ENCODE results near the gene KRTAP12-4.

DNA sequence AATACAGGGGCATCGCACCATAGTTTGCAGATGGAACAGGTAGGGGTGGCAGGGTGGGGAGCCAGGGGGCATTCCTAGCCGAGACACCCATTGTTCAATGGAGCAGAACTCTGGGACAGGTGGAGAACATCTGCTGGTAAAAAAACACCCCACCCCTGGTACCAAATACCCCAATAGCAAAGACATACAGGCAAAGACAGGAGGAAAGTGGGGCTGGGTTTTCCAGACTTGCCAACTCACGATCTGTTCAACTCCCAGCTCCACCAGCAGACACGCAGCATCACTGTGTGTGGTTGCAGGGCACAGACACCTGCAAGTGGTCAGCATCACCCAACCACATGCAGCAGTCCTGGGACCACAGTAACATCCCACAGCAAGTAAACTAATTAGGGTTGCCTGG, 42.9 kb downstream of the KRTAP12-4 start:
- no peak for TF ChIP-seq TAF1 (IDR thresholded peaks at IDR 0.05; ENCODE audit: borderline replicate concordance, insufficient read depth, low read length)
- TF ChIP-seq, protein P1, sequence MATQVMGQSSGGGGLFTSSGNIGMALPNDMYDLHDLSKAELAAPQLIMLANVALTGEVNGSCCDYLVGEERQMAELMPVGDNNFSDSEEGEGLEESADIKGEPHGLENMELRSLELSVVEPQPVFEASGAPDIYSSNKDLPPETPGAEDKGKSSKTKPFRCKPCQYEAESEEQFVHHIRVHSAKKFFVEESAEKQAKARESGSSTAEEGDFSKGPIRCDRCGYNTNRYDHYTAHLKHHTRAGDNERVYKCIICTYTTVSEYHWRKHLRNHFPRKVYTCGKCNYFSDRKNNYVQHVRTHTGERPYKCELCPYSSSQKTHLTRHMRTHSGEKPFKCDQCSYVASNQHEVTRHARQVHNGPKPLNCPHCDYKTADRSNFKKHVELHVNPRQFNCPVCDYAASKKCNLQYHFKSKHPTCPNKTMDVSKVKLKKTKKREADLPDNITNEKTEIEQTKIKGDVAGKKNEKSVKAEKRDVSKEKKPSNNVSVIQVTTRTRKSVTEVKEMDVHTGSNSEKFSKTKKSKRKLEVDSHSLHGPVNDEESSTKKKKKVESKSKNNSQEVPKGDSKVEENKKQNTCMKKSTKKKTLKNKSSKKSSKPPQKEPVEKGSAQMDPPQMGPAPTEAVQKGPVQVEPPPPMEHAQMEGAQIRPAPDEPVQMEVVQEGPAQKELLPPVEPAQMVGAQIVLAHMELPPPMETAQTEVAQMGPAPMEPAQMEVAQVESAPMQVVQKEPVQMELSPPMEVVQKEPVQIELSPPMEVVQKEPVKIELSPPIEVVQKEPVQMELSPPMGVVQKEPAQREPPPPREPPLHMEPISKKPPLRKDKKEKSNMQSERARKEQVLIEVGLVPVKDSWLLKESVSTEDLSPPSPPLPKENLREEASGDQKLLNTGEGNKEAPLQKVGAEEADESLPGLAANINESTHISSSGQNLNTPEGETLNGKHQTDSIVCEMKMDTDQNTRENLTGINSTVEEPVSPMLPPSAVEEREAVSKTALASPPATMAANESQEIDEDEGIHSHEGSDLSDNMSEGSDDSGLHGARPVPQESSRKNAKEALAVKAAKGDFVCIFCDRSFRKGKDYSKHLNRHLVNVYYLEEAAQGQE (IDR thresholded peaks at IDR 0.05; ENCODE audit: insufficient read depth in 1 of 2, low read depth in 2 of 2, low read length in 2 of 2), result no peak
- no peak for TF ChIP-seq POLR2AphosphoS5 (IDR thresholded peaks at IDR 0.05; ENCODE audit: low read depth, low read length)
- no peak for TF ChIP-seq SIN3A (IDR thresholded peaks at IDR 0.05; ENCODE audit: borderline replicate concordance, insufficient read depth, low read length)

All from PFSK-1 (cell line).